GM21360 (cell line): Measurements from ENCODE around the gene PLCL1.

Source experiments
- ATAC-seq: cut with Tn5 transposase; IDR thresholded peaks from one replicate; pipeline ENCODE4 v1.9.1; 2021; ENCODE audit warnings: mild to moderate bottlenecking, moderate library complexity; ENCODE audit not compliant: unreplicated experiment

PLCL1 gene

DNA sequence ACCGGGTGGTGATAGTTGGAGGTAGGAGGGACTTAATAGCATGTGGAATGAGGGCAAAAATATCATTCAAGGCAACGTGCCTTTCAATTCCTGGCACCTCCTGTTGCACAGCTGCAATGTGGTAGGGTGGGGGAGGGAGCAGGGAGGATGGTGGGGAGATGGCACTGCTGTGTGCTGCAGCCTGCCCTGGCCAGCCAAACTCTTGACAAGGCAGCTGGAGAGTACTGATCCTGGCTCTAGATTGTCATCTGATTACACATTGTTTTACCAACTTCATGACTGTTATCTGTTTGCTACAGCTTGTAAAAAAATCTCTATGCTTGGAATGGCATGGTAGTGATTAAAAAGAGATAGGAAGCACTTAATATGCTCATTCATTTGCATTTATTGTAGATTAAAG is 47.7 kb downstream of the PLCL1 start:
- no peak for ATAC-seq

DNA sequence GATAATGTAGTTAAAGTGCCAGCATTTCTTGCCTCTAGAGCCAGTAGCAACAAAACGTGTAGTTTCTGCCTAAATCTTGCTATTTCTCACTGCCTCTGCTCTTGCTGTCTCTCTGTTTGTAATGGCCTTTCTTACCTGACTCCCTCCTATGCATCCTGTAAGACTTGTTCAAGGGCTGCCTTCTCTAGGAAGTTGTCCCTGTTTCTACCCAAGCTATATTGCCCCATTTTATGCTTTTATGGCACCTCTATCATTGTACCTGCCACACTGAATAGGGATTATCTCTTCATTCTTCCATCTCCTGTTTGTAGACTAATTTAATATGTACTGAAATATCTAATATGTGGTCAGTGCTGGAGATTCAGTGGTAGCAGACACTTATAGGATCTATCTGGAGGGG is 49.2 kb downstream of the PLCL1 start:
- no peak for ATAC-seq

DNA sequence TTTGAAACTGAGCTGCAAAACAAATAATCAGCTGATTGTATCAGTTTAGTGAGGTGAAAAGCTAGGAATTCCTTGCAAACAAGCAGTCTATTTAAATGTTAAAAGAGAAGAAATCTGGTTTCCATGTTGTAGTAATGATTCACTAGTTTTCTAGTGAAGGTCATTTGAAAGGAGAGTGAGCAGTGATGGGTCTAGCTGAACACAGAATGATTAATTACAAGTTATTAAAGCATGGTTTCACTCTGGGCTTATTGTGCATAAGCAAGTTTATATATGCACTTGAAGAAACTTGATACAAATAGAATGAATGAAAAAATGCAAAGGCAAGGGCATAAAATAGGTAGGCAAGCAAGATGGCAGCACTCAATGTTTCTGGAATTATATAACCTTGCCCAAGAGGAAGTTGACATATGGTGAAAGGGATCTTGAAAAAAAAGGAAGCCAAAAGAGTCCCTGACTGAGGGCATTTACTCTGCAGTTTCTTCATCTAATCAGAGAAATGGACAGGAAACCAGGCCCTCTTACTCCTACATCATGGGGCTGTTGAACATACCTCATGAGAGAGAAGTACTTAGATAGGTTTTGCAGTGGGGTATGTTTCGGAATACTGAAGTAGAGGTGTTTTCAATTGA is 53.2 kb downstream of the PLCL1 start:
- no peak for ATAC-seq

DNA sequence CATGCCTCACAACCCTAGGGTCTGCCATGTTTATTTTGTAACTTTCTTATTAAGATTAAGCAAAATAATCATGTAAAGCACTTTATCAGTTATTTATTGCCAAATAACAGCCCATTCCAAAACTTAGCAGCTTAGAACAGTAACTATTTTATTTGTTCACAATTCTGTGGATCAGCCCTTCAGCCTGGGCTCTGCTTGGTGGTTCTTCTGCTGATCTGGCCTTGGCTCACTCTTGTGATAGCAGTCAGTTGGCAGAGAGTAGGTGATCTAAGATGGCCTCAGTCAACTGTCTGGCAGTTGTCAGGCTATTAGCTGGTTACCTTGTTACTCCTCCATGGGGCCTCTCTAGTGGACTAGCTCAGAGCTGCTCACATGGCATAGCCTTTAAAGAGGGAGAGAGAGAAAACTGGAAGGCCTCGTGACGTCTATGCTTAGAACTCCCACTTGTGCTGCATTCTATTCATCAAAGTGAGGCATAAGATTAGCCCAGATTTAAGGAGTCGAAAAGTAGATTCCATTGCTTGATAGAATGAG is 54.3 kb downstream of the PLCL1 start:
- ATAC-seq, result no peak

DNA sequence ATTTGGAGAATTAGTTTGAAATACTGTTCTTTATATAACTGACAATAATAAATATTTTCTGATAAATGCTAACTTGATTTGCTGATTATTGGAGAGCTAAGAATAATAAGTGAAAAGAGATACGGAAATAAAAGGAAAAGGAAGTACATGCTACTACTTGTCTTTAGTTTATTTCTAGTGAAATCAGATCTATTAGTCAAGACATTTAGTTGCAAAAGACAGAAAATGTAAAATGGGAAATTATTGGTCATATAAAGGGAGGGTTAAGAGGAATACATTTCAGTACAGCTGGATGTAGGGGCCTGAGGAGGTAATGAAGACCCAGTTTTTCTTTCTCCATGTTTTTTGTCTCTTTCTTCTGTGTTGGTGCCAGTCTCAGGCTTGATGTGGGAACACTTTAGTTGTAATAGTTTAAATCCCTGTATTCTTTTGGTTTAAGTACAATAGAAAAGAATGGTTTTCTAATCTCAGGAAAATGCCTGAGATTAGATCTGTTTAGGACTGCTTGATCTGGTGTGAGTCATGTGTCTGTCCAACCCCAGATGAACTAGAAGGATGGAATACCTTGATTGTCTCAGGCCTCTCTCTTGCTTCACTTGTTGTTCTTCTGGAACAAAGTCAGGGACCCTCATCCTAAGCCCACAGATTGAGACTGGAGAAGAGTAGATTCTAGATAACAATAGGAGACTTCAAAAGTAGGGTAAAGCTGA is 58.0 kb downstream of the PLCL1 start:
- ATAC-seq, result no peak

DNA sequence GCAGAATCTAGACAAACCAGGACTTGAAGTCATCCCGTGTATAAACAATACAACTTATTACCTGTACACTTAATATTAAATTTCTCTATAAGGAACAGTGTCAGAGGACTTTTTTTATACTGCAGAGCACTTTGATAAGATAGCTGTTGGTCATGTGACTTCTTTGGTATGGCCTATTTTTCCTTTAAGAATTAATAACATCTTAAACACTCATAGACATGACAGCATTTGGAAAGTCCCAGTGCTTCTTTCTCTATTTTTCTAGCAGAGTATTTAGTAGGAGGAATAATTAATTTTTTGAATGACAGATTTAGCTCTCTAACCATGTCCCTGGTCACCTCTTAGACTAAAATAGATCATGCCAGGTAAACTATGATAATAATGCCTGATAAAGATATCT is 59.4 kb downstream of the PLCL1 start:
- no peak for ATAC-seq

DNA sequence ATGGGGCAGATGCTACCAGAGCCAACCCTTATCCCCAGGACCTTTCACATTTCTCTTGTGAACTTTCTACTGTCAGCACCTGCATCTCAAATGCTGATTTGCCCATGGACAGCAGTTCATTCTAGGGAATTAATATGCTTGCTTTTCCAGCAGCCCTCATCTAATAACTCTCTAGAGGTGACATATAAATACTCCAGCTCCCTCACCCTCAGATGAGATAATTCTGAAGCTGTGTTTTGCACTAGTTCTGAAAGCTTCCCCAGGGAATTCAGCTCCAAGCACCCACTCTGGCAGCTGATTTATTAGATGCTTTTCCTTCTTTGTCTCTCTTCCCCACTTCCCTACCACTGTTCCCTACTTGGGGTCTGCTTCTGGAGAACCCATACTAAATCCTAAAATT is 62.1 kb downstream of the PLCL1 start:
- no peak for ATAC-seq

DNA sequence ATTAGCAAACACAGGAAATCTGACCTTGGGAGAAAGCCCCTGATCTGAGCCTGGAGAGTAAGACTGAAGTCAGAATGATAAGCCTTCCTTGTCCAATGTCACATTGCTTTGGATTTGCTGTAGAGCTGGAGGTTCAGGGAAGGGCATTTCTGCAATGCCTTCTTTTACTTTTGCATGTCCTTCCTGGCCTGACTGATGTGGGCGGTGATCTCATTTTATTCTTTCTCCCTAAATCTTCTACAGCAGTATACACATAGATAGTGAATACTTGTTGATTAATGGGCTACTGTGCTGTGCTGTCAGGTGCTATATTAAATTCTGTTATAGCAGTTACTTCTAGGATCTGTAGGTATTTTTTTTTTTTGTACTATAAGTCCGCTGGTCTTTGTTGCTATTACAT is 62.6 kb downstream of the PLCL1 start:
- no peak for ATAC-seq

DNA sequence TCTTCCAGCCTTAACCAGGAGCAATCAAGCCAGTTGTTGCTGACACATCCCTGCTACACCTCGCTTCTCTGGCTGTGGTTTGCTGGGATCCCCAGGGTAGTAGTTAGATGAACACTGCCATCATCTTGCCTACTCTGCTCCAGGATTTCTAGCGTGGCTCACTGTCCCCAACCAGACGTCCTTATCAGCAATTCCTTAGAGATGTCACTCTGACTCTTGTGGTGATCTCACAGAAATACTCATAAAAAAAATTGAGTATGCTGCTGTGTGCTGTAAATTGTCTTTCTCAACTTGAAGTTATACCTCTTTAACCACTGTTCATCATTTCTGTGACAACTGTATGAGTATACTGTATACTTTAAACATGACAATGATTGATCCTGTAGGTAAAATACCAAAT is 63.2 kb downstream of the PLCL1 start:
- ATAC-seq, result no peak

DNA sequence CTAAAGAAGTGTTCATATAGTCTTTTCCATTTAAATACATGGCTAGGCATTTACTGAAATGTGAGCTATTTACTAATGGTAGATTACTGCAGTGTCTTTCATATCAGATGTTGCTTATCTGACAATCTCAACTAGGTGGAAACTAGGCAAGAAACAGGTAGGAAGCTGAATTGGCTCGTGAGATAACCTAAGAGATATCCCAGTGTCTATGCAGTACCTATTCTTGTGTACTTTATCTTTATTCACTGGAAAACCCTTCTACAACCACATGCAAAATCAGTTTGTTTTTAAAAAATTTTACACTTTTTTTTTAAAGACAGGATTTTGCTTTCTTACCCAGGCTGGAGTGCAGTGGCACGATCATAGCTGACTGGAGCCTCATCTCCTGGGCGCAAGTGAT is 63.8 kb downstream of the PLCL1 start:
- no peak for ATAC-seq

DNA sequence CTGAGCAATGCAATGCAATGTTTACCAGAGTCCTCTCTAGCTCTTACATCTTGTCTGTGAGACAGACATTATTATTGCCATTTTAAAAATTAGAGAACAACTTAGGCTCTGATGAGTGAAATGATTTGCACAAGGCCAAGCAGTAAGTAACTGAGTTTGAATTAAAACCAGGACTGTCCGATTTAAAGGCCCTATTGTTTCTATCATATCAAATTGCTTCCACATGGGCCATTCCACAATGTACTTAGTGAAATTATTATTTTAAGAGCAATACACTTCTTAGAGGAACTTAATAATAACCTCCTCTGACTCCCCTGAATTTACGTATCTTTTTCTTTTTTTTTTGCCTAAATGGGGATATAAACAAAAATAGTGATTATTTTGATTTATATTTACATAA is 64.6 kb downstream of the PLCL1 start:
- ATAC-seq, result no peak

DNA sequence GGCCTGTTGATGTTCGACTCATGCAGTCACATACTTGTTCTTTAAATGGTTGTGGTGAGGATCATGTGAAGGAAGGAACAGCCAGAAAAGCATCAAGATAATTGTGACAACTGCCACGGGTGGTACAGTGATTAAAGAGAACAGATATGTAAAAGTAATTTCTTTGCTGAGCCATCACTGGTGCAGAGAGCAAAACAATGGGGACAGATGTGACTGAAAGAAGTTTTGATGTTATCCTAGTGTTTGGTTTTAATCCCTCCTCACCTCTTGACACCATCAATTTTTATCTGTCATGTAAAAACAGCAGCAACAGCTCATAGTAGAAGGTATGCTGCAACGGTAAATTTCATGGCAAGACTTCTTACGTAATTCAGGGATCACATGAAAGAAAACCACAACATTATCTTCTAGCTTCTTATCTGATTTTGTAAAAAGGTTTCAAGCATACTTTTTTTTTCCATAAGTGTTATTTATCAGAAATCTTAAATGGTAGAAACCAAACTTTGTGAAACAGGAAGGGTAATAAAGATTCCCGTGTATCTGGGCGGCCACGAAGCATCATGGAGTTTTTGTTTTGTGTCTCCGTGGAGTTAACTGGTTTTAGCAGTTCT is 65.2 kb downstream of the PLCL1 start:
- ATAC-seq, result no peak

DNA sequence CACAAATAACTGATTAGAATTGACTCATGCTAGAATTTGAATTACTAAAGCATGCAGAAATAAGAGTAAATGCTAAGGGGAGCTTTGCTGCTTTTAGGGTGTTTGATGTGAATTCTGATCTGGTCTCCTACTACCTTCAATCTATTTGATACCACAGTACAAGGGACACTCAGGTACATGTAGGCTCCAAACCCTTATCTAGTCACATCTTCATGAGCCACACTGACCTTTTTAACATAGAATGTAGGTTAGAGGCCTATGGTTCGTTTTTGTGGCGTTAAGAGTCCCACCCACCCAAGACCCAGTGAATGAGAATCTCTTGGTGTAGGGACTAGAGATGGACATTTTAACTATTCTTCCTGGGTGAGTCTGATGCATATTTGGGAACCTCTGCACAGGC is 65.7 kb downstream of the PLCL1 start:
- ATAC-seq, result no peak

DNA sequence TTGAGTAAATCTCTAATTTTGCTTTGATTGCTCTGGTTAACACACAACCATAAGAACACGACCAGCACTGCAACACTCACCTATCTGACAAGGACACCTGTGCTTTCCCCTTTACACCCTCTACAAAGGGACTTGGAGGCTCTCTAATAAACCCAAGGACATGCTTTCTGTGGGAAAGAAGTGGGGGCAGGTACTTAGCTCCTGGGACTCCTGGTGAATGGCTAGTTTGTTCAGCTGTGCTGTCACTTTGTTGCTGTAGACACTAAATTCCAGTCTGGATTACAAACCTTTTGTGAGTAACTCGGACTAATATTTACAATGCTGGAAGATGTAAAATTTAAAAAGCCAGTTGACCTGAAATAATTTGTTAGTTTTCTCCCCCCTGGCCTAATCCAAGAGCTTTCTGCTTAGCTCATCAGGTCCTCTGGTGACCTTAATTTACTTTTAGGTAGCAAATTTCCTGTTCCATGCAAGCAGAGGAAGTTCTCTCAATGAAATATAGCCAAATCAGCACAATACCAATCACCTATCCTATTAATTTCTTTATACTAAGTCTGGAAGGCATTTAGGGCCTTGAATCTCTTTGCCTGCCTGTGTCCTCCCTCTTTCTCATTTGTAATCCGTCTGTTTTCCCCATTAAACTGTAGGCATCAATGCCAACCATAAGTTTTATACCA is 67.5 kb downstream of the PLCL1 start:
- ATAC-seq, result no peak

DNA sequence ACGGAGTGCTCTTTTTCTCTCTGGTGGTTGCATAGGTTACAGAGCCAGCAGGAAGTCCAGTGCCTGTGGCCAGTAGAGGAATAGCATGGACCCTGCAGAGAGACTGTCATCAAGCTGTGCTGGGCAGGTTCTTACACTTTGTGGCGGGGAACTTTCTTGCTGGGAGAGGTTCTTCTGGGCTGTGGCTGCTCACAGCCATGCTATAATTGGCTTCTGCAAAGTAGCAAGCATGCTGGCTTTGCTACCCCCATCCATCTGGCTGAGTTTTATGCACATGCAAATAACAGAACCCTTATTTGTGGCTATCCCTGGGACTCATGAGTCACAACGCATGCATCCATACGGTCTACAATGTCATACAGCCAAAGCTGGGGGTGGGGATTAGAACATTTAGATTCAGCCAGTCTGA is 68.9 kb downstream of the PLCL1 start:
- ATAC-seq, result no peak

DNA sequence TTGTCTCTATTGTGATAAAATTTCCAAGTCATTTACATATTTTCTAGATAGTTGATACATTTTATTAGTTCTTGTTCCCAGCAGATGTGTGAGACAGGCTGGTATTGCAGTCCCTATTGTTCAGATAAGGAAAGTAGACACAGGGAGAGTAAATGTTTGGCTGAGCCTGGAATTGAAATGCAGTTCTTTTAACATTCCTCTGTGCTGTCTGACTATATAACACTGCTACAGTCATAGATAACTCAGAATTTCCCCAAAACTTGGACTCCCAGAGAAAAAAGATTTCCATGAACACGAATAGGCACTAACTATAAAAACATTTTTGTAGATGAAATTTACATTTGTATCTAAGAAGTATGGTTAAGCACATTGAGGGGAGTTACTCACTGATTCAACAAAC is 71.4 kb downstream of the PLCL1 start:
- no peak for ATAC-seq

DNA sequence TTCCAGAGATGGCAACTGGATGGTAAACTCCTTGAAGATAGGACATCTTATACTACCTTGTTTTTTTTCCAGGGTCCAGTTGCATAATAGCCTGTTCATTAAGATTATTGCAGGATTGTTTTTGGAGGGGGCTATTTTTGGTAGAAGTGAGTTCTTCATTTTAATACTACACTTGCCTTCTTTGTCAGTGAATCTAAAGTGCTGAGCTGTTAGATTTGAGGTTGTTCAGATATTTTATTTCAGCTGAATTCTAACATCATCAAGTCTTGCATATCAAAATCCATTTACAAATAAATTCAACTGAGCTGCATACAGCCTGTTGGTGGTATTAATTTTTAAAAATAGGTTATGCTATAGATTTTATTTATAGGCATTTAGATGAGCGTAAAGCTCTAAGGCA is 72.1 kb downstream of the PLCL1 start:
- no peak for ATAC-seq

DNA sequence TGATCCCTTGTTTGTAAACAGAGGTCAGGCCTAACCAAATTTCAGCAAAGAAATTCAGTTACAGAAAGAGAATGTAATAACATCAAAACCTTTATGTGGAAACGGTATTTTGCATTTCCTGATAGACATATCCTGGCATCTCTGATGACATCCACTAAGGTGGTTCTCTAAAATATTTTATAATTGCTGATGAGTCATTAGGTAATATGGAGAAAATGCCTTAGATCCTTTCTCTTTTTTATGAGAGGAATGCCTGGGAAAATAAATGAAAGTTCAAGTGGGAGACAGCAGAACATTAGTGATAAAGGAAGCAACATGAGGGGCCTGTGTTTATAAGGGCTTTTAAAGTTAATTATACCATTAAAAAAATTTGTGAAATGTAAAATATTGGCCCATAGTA is 72.6 kb downstream of the PLCL1 start:
- no peak for ATAC-seq

DNA sequence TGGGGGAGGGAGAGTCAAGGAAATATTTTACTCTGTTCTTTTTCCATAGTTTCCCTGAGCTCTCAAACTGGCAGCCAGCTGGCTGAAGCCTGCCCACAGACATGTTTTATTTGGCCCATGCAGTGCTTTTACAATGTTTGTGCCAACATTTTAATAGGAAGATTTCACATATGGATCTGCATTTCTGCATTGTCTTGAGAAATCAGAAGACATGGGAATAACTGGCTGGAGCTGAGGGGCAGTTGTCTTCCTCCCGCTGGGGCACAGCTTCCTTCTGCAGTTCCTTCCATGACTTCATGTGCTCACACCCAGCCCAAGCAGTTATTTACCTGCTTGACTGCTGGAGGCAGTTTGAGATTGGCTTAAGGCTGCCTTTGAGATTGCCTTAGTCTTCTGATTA is 74.4 kb downstream of the PLCL1 start:
- ATAC-seq, result no peak

DNA sequence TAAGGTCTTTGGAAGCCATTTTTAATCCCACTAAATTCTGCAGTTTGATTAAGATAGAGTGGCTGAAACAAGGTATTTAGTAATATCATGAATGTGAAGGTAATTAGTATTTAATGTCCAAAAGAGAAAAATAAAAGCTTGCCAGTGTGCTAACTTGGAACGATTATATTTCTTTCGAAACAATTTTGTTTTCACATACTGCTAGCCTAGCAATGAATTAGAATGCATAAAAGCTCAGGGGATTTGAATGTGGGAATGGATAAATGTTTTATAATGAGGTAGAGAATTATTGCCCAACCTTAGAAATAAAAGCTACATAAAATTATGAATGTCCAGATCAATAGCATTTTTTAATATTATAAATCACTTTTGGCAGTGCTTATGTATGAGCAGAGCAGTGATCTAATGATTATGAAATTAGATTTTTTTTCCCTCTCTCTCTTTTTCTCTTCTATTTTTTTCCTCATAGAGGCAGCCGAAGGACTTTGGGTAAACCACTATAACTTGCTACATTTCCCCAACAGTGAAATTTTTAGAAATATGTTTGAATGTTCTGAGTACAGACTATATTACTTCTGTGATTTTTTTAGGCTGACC is 75.5 kb downstream of the PLCL1 start:
- ATAC-seq, result no peak

DNA sequence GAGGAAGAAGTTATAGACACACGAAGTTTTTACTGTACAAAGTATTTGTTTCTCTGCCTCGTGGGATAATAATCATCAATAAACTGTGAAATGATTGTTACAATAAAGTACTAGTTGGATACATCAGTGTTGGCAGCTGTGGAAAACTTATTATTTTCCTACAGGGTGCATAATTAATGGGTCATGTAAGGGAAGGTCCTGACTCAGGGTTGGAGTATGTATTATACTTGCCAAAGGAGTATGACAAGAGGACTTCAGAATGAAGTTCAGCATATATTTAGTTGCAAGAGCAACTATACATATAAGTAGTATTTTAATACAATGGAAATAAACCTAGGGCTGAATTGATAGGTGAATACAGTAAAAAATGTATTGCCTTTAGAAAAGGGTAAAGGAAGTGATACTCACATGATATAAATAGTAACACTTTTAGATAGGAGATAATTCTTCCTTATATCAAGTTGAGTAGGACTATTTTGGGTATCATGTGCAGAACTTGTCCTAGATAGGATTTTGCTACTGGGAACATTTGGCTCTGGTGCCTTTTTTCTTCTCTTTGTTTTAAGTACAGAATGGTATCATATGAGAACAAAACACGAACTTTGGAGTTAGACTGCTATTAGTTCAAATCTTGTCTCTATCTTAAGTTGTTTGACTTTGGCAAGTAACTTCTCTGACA is 79.1 kb downstream of the PLCL1 start:
- no peak for ATAC-seq
